22Rv1 (cell line): ENCODE data around the gene TRPM3.

Experiments
- H3K27ac ChIP-seq: fragments of 450-650 bp; 2 replicates; pipeline ENCODE4 v1.5.1; 2017
- ZFX ChIP-seq: fragments of 450-650 bp; IDR thresholded peaks from 2 replicates; pipeline ENCODE4 v1.6.1; 2017; ENCODE audit warnings: antibody characterized with exemption, borderline replicate concordance
- TF ChIP-seq, protein P1 (sequence below): fragments of 450-650 bp; IDR thresholded peaks from 2 replicates; pipeline ENCODE4 v1.5.1; 2017; ENCODE audit warnings: mild to moderate bottlenecking

Gene TRPM3

DNA sequence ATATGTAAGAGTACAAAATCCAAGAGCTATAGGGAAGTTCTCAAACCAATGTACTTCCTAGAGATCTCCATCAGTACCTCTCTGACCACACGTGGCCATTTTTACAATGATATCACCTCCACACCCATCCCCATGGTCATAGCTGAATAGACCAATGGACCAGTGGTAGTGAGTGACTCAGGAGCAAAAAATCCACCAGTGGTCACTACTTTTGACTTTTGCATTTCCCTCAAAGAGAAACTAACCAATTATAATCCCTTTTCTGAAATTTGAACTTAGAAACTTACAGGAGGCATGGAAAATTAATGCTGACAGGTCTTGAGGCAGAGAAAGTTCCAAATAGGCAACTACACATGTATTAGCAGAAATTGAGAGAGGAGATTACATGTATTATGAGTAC lies 238.4 kb downstream of the TRPM3 start:
- TF ChIP-seq, protein P1, sequence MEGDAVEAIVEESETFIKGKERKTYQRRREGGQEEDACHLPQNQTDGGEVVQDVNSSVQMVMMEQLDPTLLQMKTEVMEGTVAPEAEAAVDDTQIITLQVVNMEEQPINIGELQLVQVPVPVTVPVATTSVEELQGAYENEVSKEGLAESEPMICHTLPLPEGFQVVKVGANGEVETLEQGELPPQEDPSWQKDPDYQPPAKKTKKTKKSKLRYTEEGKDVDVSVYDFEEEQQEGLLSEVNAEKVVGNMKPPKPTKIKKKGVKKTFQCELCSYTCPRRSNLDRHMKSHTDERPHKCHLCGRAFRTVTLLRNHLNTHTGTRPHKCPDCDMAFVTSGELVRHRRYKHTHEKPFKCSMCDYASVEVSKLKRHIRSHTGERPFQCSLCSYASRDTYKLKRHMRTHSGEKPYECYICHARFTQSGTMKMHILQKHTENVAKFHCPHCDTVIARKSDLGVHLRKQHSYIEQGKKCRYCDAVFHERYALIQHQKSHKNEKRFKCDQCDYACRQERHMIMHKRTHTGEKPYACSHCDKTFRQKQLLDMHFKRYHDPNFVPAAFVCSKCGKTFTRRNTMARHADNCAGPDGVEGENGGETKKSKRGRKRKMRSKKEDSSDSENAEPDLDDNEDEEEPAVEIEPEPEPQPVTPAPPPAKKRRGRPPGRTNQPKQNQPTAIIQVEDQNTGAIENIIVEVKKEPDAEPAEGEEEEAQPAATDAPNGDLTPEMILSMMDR, result no peak
- TF ChIP-seq ZFX, result no peak
- no peak overlapping the region for H3K27ac ChIP-seq

DNA sequence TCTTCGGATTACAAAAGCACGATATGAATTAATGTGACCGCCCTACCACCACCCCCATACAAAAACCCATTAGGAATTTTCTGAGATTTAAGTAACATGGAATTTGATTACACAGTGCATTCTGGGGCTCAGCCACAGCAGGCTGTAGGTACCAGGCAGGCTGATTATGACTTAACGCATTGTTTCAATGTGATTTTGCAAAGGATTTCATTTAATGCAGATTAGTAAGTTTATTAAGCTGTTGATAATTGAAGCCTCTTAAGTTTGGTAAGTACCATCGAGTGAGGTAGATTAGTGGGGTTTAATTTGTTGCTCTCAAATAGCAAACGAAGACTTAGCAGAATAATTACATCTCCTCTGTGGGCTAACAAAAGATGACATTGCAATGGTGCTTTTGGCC lies 240.1 kb downstream of the TRPM3 start:
- H3K27ac ChIP-seq, result no peak overlapping the region
- TF ChIP-seq, protein P1, result no peak
- no peak for TF ChIP-seq ZFX

DNA sequence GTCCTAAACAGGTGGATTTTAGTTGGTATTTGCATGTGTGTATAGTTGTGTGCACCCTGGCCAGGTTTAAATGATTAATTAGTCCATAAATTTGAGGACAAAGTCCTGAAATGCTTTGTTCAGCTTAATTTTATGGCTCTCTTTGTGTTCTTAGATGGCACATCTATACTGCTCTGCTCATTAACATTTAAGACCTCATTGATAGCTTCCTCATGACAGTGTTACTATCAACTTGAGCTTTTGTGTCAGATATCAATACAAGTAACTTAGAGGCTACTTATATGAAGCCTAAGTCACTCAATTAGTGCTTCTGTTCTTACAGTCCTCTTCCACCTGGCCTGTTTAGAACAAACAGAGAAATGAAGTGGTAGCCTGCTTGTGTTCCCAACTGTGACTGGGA lies 240.9 kb downstream of the TRPM3 start:
- TF ChIP-seq, protein P1, result no peak
- TF ChIP-seq ZFX, result no peak
- no peak overlapping the region for H3K27ac ChIP-seq

DNA sequence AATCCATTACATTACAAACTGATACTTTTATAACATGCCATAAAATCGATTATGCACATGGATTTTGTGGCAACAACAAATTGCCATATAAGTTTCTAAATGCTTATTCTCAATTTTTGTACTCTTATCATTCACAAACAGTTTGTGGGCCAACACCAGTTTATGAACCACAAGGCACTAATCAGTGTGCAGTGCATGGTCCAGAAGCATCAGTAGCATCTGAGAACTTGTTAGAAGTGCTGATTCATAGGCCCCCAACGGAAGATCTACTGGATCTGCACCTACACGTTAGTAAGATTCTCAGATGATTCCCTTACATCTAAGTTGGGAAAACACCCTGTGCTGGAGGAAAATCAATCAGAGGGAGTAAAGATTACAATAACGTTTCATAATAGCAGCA lies 242.8 kb downstream of the TRPM3 start:
- no peak for TF ChIP-seq ZFX
- TF ChIP-seq, protein P1, result no peak
- no peak overlapping the region for H3K27ac ChIP-seq

DNA sequence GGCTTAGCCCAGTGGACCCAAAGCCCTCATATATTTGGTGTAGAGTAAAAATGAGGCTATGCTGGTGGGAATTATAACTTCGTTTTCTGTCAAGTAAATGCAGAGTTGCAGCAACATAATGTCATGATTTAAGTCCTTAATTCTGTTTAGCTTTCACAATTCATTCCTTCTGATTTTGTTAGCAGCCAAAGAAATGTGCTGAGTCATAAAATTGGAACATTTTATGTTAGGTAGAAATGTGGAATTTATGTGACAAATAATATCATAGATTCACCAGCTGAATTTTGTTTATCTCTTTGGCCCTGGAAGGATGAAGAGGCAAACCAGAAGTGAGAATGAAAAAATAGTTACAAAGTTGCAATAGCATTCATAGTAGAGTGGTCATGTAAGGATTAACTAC lies 247.0 kb downstream of the TRPM3 start:
- H3K27ac ChIP-seq, result no peak overlapping the region
- TF ChIP-seq ZFX, result no peak
- TF ChIP-seq, protein P1, result no peak

DNA sequence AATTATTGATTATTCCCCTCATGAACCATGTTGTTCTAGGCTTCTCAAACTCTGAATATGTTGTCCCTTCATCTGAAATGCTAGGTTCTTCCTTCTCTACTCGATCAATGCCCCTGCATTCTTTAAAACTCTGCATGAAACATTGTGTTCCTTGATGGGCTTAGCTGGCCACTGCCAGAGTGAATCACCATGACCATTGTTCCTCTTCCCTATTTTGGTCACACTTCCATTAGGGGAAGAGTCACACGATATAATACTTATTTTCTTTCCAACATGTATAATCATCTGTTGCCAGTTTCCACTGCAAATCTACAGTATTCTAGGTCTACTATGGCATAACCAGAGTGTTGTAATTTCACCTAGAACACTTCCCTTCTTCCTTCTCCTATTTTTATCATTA lies 247.9 kb downstream of the TRPM3 start:
- H3K27ac ChIP-seq, result no peak overlapping the region
- TF ChIP-seq ZFX, result no peak
- TF ChIP-seq, protein P1, result no peak

DNA sequence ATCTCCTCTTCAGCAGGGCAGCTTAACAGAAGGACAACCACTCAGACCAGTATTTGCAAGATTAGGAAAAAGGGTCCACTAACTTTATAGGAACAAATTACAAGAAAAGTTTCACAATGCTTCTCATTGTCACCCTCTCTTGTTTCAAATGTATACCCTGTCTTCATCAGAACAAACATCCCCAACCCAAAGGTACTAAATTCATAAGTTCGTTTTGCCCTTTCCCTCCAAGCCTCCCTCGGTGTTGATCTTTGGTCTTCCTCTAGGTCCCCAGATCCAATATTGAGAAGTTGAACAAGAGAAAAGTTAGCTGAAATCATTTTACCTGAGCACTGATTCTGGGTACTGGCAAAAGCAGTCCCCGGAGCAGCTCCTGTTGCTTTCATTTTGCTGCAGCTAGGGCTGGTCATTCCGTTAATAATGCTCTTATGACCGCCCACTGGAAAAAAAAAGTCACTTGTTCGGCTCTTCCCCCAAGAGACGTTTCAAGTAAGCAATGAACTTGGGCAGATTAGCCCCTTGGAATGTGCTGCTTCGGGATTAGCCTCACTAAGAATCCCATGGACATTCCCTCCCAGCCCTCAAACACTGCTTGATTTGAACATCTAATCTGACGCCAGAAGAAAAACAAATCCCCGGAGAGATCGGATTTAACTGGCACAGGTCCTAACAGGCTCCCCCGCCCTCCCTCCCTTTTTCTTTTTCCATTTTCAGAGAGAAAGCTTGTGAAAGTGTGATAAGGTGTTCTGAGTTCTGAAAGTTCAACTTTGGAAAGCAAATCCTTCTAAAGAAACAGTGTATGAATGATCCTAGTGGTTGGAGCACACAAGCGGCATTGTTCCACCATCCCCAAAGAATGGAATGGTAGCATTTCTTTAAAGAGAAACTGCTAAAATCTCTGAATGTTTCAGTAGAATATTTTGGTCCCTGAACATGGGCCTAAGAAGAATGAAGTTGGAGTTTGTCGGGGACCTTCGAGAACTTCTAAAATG lies 252.5 kb downstream of the TRPM3 start:
- TF ChIP-seq ZFX, result no peak
- TF ChIP-seq, protein P1, result no peak
- no peak overlapping the region for H3K27ac ChIP-seq
